ENCODE data around the gene ARSJ.

- TF ChIP-seq POLR2A (IDR thresholded peaks at IDR 0.05; ENCODE audit: low read length) (no peak), GATA1 (IDR thresholded peaks at IDR 0.05; ENCODE audit: low read depth, low read length) (no peak)
These were observed 36.4 kb downstream of the ARSJ start for GRCh38 chr4:113943085-113943484.
